ENCODE data around the gene SDK2.

DNA sequence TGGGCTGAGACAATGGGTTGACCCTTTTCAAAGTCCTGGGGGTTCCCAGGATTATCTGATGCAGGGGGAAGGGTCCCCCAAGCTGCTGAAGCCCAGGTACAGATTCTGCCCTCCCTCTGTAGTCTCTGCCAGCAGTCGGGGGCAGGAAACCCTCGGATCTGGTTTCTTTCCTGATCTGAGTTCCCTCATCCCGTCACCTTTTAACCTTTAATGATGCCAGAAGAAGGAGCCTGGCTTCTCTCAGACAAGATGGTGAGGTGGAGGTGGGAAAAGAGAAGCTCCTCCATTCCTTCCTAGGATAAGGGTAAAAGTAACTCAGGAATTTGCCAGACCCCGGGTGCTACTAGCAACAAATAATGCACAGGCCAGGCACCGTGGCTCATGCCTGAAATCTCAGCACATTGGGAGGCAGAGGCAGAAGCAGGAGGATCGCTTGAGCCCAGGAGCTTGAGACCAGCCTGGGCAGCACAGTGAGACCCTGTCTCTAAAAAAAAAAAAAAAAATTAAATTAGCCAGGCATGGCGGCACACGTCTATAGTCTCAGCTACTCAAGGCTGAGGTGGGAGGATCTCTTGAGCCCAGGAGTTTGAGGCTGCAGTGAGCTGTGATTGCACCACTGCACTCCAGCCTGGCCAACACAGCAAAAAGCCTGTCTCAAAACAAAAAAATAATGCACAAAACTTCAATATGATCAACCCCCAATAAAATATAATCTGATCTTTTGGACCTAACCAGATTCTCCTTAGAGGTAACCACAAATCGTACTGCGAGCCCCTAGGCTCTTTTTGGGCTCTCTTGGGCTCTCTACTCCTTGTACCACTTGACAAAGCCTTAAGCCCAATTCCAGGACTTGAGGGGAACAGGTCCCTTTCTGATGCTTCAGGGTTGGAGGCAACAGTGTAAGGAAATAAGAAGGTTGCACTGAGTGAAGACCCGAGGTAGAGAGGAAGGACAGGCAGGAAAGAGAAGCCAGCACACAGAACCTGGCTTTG lies 338.1 kb downstream of the SDK2 start:
- TF ChIP-seq POLR2A (IDR thresholded peaks at IDR 0.05; ENCODE audit: low read depth, low read length) (no peak), POLR2AphosphoS5 (IDR thresholded peaks at IDR 0.05; ENCODE audit: low read depth, low read length) (no peak), PAX5 (IDR thresholded peaks at IDR 0.05; ENCODE audit: insufficient read depth, low read length, severe bottlenecking) (no peak)
